HepG2 (cell line): ENCODE results near the gene SIM1.

Experiments
- CHCHD3 ChIP-seq: sonication (generic); formaldehyde crosslinking; IDR thresholded peaks from 2 replicates; pipeline ENCODE4 v1.8.0; 2022; ENCODE audit warnings: mild to moderate bottlenecking, missing genetic modification reagents, moderate library complexity
- CSRNP2 ChIP-seq: sonication (generic); formaldehyde crosslinking; conservative IDR thresholded peaks from 2 replicates; pipeline ENCODE4 v1.8.0; 2022; ENCODE audit warnings: low read depth, missing genetic modification reagents
- JUN ChIP-seq: sonication (generic); formaldehyde crosslinking; IDR thresholded peaks from 2 replicates; pipeline ENCODE4 v1.4.0; 2020; ENCODE audit warnings: mild to moderate bottlenecking, missing genetic modification reagents
- KLF16 ChIP-seq, 2 experiments: sonication (generic) in 1 of 2; formaldehyde crosslinking in 1 of 2; IDR thresholded peaks; 2 replicates each; pipeline versions ENCODE4 v1.6.1 to v1.8.0; 2016 to 2023; ENCODE audit warnings: missing genetic modification reagents in 2 of 2, missing compliant biosample characterization in 1 of 2
- MAF1 ChIP-seq: sonication (generic); formaldehyde crosslinking; IDR thresholded peaks from 2 replicates; pipeline ENCODE4 v1.5.0; 2020; ENCODE audit warnings: missing genetic modification reagents, borderline replicate concordance
- PHB2 ChIP-seq: fragments of 450-650 bp; IDR thresholded peaks from 2 replicates; pipeline ENCODE4 v1.6.1; 2018; ENCODE audit not compliant: partially characterized antibody
- ZBTB33 ChIP-seq: sonication (generic); formaldehyde crosslinking; IDR thresholded peaks from 2 replicates; pipeline ENCODE4 v1.4.0; 2020; ENCODE audit warnings: missing genetic modification reagents
- ZFP1 ChIP-seq: IDR thresholded peaks from 2 replicates; pipeline ENCODE4 v1.6.1; 2016
- ZFP36 ChIP-seq: fragments of 150-350 bp; IDR thresholded peaks from 2 replicates; pipeline ENCODE4 v1.6.1; 2018; ENCODE audit warnings: borderline replicate concordance, low read length, low read depth; ENCODE audit not compliant: partially characterized antibody
- ZNF512 ChIP-seq: sonication (generic); formaldehyde crosslinking; IDR thresholded peaks from 2 replicates; pipeline ENCODE4 v1.4.0; 2020; ENCODE audit warnings: mild to moderate bottlenecking, missing genetic modification reagents
- ZNF556 ChIP-seq: sonication (generic); formaldehyde crosslinking; IDR thresholded peaks from 2 replicates; pipeline ENCODE4 v1.4.0; 2020; ENCODE audit warnings: mild to moderate bottlenecking, missing genetic modification reagents, borderline replicate concordance
- ZNF780A ChIP-seq: sonication (generic); formaldehyde crosslinking; IDR thresholded peaks from 2 replicates; pipeline ENCODE4 v1.8.0; 2022; ENCODE audit warnings: mild to moderate bottlenecking, missing genetic modification reagents, moderate library complexity

- TF ChIP-seq ZFP36 (no peak), ZBTB33 (CRISPR knock-in tag) (no peak), ZNF780A (CRISPR knock-in tag) (no peak), CHCHD3 (CRISPR knock-in tag) (no peak), ZNF512 (CRISPR knock-in tag) (no peak), PHB2 (no peak), KLF16 (CRISPR knock-in tag; IDR thresholded peaks at IDR 0.05) (no peak), JUN (CRISPR knock-in tag) (no peak), ZFP1 (no peak), CSRNP2 (CRISPR knock-in tag) (no peak), MAF1 (CRISPR knock-in tag) (no peak), ZNF556 (CRISPR knock-in tag) (no peak)
Measured at GRCh38 chr6:100465701-100466409, 1.1 kb upstream of the SIM1 start.
